ENCODE results near the gene POLR2H.
"Not testable (repeated sequence)": the region's sequence is repeated elsewhere in the genome, so short reads cannot be mapped to it uniquely, and the experiment has no call there.

Gene POLR2H

GRCh38 chr3:184335661-184336546, 25.6 kb upstream of the POLR2H start:
- DNase-seq, result peak; percentile 76

- peak; percentile 44 for DNase-seq
Measured at GRCh38 chr3:184336547-184337398, 24.7 kb upstream of the POLR2H start.

DNA sequence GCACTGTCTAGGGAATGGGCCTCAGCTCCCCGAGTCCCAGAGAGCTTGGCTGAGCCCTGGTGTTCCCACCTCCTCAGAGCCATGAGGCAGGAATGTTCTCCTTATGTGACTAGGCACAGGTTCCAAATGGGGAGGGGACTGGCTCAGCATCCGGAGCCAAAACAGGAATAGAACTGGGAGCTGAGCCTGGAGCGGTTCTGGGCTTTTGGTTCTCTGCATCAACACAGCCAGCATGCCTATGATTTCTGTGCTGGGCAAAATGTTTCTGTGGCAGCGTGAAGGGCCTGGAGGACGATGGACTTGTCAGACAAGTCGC, 24.2 kb upstream of the POLR2H start, which contains the start of gene FAM131A:
Gene FAM131A, plus strand, starts transcription at position 202 of the 316 bp plus-strand sequence. Its CDS starts 31 bp downstream, at position 233.
- no peak for DNase-seq

DNA sequence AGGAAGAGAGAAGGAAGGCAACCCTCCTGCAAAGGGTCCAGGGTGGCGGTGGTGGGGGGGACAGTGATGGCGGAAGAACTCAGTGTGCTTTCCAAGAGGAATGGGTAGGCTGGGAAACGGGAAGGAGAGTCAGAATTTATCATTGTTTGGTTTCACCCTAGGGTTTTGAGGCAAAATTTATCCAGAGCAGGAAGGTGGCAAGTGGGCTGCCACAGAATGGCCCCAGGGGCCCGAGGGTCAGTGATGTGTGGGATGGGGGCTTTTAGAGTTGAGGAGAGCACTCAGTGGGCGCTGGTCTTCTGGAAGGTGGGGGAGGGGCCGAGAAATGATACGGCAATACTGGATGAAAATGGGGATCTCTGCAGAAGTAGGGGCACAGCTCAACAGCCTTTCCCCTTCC, 23.5 kb upstream of the POLR2H start:
- no peak for DNase-seq

- DNase-seq, result no peak
Measured at GRCh38 chr3:184338511-184338945, 23.0 kb upstream of the POLR2H start.

DNA sequence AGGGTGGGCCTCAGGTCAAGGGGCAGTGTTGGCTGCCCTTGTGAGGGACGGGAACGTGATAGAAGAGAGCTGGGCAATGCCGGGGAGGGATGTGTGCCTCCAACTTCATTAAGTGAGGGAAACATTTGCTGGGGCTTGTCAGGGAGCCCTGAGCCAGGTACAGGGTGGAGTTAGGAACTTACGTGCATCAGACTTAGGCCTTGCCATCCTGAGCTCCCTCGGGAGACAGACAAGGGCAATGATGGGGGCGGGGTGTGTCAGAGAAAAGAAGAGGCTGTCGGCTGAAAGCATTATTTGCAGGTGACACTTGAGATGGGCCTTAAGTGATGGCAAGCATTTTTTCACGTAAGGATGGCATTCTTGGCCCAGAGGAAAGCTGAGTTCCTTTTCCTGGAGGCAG, 22.5 kb upstream of the POLR2H start:
- no peak for DNase-seq

DNA sequence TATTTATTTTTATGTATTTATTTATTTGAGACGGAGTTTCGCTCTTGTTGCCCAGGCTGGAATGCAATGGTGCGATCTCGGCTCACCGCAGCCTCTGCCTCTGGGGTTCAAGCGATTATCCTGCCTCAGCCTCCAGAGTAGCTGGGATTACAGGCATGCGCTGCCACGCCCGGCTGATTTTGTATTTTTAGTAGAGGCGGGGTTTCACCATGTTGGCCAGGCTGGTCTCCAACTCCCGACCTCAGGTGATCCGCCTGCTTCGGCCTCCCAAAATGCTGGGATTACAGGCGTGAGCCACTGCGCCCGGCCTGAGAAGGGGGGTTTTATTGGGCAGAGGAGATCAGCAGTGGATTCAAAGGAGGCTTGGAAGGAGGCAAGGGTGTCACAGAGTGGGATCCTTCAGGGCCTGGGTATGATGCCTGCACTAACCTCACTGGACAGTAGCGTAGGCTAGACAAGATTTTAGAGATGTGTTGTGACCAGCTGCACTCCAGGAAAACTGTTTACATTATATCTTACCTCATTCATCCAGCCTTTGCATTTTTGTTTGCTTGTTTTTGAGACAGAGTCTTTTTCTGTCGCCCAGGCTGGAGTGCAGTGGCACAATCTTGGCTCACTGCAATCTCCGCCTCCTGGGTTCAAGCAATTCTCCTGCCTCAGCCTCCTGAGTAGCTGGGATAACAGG, 21.9 kb upstream of the POLR2H start:
- DNase-seq, result not testable (repeated sequence)

DNA sequence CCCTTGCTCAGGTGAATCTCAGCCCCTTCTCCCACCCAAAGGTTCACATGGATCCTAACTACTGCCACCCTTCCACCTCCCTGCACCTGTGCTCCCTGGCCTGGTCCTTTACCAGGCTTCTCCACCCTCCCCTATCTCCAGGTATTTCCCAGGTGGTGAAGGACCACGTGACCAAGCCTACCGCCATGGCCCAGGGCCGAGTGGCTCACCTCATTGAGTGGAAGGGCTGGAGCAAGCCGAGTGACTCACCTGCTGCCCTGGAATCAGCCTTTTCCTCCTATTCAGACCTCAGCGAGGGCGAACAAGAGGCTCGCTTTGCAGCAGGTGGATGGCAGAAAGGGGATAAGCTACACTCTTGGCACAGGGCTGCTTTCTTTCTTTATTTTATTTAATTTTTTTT, 19.6 kb upstream of the POLR2H start:
- no peak for DNase-seq

DNA sequence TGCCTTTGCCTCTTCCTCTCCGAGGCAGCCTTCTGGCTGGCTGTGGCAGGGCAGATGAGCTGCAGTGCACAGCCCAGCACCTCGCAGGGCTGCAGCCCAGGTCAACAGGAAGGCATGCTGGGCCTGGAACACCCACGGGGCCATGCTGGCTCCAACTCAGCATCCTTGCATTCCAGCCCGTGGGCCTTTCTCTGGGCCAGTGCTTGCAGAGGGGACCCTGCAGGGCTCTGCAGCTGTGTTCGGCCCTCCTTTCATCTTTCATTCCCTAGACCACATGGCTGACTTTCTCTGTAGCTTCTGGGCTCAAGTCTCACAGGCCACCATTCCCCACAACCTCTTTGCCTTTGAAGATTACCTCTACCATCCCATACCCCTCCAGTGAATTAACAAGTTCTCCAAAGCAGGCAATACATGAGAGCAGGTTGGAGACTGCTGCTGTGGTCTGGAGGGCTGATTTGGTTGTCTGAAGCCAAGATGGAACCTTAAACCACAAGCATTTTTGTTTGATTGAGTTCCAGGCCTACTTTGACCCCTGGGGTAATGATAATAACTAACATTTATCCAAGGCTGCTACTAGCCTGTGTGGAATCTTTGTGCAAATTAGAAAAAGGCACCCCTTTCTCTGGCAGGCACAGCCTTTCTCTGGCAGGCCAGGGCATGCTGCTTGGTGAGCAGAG, 18.2 kb upstream of the POLR2H start:
- no peak for DNase-seq

- DNase-seq, result no peak
Measured at GRCh38 chr3:184344579-184345316, 16.8 kb upstream of the POLR2H start.

GRCh38 chr3:184345317-184346144, 16.0 kb upstream of the POLR2H start:
- DNase-seq, result peak; percentile 66

DNA sequence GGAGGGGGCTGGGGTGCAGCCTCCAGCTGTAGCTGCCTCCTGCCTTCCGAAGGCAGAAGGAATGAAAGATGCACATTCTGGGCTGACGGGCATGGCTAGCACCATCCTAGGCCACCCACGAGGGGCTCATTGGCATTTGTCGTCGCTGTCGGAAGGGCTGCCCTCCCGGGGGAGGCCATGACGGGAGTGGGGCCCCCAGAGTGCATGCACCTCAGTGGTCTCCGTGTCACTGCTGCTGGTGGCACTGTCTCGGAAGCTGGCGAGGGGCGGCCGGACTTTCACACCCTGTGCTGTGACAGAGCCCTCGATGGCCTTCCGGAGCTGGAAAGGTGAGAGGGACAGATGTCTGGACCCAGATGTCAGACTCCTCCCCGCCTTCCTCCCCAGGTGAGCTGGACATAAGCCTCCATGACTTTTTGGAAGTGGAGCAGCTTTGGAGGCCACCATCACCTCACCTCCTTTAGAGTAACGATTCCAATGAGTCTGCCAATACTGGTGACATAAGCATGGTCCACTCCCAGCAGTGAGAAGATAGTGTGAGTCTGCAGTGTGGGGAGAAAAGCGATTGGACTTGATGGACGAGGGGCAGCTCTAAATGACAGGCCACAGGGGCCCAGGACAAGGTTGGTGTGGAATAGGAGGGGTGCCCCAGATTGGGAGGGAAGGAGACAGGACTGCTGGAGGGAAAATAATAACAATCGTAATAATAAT, 14.9 kb upstream of the POLR2H start:
- no peak for DNase-seq

DNA sequence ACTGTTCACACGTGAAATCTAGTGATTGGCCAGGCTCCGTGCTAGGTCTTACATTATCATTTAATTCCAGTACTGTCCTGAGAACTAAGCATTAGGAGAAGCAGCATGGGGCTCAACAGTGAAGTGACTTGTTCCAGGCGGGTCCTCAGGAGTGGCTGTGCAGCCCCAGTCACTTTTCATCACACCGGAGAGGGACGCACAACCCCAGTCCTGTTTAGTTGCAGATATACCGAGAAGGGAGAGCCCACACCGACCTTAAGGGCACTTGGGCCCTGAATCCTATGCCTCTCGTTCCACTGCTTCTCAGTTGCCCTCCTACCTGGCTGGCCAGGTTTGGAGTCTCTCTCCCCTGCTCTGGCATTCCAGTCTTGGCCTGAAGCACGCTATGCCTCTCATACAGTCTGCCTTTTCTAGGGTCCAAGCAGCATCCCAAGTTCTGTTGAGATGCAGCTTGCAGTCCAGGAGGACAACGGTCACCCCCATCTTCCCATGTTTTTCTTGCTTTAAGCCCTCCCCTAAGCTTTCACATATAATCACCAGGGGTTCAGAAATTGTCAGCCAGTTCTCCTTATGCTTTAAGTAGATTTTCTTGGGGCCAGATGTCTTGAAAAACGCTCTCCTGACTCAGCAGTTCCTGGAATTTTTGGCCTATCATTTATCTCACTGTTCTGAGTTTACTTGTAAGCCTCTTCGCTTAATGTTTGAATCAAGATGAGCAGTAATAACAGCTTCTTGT, 14.0 kb upstream of the POLR2H start:
- DNase-seq, result no peak

- DNase-seq, result no peak
Measured at GRCh38 chr3:184348057-184348382, 13.5 kb upstream of the POLR2H start.

DNA sequence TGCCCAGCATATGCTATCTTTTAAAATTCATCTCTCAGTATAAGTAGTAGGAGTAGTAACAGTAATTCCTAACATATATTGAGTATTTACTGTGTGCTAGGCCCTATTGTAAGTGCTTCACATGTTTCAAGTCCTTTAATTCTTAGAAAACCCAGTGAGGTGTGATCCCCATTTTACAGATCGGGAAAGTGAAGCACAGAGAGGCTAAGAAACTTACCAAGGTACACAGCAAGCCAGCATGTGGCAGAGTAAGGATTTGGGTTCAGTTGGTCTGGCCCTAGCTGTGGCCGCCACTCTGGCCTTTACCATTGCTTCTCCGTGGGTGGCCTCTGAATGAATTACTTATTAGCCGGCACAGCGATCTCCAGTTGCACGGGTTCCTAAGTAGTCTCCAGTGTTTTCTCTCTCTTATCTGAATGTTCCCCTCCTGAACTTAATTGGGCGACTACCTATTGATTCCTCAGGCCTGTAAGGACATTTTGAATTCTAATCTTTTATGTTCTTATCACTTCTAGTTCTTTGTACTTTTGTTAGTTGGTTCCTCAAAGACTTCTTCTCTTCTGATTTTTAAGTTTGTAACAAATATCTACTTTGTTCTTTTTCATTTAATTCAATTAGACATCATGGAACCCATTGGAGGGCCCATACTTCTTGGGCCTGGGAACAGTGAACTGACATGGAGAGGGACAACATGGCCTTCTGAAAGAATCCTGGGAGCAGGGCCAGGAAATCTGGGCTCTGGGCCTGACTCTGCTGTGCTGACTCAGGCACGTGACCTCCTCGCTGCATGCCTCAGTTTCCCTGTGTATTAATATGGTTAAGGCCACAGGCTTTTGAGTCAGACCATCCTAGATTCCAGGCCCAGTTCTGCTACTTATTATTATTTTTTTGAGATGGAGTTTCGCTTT, 11.7 kb upstream of the POLR2H start:
- DNase-seq, result no peak

- no peak for DNase-seq
Measured at GRCh38 chr3:184350618-184351017, 10.9 kb upstream of the POLR2H start.

GRCh38 chr3:184351511-184352148, 9.9 kb upstream of the POLR2H start:
- DNase-seq, result no peak

GRCh38 chr3:184352149-184352785, 9.2 kb upstream of the POLR2H start:
- no peak for DNase-seq
